Calu3 (cell line): ENCODE measurements around the gene ZNF609. TPM values are rescaled to one million over a fixed set of nuclear protein-coding genes. Genes with fewer than 3 reads are reported as not detected.

ENCODE experiments used
- BruUV-seq: library from RNA; stranded (reverse); fragments of 400-500 nt; replicated peaks from 2 replicates; lab custom pipeline; 2021; lab: Mats Ljungman, UMichigan
- CTCF ChIA-PET: fragments of 300-600 bp; sonication (Branson Sonifier 250); formaldehyde crosslinking; loops from one replicate; lab custom pipeline; 2022; ENCODE audit warnings: antibody characterized with exemption; lab: Charles Lee
- DNase-seq: peaks from one replicate; pipeline ENCODE4 v3.0.0; 2022
- H3K27ac Mint-ChIP-seq: one replicate; pipeline ENCODE4 v1.8.0; 2022; ENCODE audit warnings: mixed read lengths; ENCODE audit not compliant: unreplicated experiment
- H3K27me3 Mint-ChIP-seq: one replicate; pipeline ENCODE4 v1.8.0; 2022; ENCODE audit warnings: mixed read lengths; ENCODE audit not compliant: unreplicated experiment
- H3K36me3 Mint-ChIP-seq: one replicate; pipeline ENCODE4 v1.8.0; 2022; ENCODE audit warnings: mild to moderate bottlenecking, moderate library complexity, mixed read lengths; ENCODE audit not compliant: insufficient read depth, unreplicated experiment
- H3K4me1 Mint-ChIP-seq: one replicate; pipeline ENCODE4 v1.8.0; 2022; ENCODE audit warnings: mild to moderate bottlenecking, low read depth, mixed read lengths; ENCODE audit not compliant: unreplicated experiment
- H3K4me3 Mint-ChIP-seq: one replicate; pipeline ENCODE4 v1.8.0; 2022; ENCODE audit warnings: mild to moderate bottlenecking, low read depth, moderate library complexity, mixed read lengths; ENCODE audit not compliant: unreplicated experiment
- H3K9me3 Mint-ChIP-seq: one replicate; pipeline ENCODE4 v1.8.0; 2022; ENCODE audit warnings: low read depth, mixed read lengths; ENCODE audit not compliant: unreplicated experiment
- intact Hi-C: fragments of 100-400 bp; cut with micrococcal nuclease; formaldehyde crosslinking; loops from one replicate; pipeline ENCODE4 v1.10.0; 2022; ENCODE audit not compliant: unreplicated experiment
- total RNA-seq: library from RNA; stranded (reverse); gene quantifications from 2 replicates; pipeline ENCODE4 v1.2.3, GENCODE V29; 2022
- TF ChIP-seq, protein P1 (sequence below): fragments of 200-600 bp; IDR thresholded peaks from one replicate; pipeline ENCODE4 v1.8.0; 2022; ENCODE audit warnings: antibody characterized with exemption; ENCODE audit not compliant: unreplicated experiment

ZNF609 gene
- total RNA-seq, 1 experiment from 2014 or later, result 50.6 TPM

GRCh38 chr15:64566102-64566501 lies 105.7 kb downstream of the ZNF609 start:
- no peak overlapping the region for H3K4me3 Mint-ChIP-seq
- intact Hi-C loops, result no loop called here

DNA sequence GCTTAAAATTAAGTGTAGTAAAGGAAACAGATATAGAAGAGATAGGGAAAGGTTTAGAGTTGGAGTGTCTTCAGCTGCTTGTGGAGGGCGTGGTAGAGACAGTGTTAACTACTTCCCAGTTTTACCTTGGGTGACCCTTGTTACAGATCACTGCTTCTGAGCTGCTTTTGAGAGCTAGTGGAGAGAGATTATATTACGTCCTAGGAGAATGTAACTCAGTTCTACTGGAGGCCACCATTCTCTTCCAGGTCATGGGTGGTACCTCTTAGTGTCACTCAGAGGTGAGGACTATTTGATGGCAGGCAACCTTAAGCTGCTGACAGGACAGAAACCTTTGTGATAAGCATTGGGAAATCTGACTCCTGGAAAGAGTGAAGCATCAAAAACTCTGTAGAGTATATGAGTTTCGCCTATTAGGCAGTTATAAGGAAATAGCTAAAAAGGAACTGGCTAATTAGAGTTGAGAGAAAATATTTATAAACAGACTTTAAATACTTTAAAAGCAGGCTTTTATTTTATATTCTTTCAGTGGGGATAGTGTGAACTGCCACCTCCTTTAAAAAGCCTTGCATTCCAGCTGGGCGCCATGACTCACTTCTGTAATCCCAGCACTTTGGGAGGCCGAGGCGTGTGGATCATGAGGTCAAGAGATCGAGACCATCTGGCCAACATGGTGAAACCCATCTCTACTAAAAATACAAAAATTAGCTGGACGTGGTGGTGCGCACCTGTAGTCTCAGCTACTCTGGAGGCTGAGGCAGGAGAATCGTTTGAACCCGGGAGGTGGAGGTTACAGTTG lies 106.5 kb downstream of the ZNF609 start:
- DNase-seq, result no peak
- no peak overlapping the region for H3K27ac Mint-ChIP-seq
- H3K9me3 Mint-ChIP-seq, result no peaks in the 10 kb centered on the region
- CTCF ChIA-PET, result interaction anchor here (0.5 to 1.4 kb wide), 5 partner anchors 9 to 96 kb away, joined by 3 read pairs; no protein-coding TSS in a partner anchor
- intact Hi-C loops, result no loop called here
- BruUV-seq, result no TSS peak
- no peak overlapping the region for H3K4me3 Mint-ChIP-seq
- no peaks in the 10 kb centered on the region for H3K27me3 Mint-ChIP-seq
- TF ChIP-seq, protein P1, sequence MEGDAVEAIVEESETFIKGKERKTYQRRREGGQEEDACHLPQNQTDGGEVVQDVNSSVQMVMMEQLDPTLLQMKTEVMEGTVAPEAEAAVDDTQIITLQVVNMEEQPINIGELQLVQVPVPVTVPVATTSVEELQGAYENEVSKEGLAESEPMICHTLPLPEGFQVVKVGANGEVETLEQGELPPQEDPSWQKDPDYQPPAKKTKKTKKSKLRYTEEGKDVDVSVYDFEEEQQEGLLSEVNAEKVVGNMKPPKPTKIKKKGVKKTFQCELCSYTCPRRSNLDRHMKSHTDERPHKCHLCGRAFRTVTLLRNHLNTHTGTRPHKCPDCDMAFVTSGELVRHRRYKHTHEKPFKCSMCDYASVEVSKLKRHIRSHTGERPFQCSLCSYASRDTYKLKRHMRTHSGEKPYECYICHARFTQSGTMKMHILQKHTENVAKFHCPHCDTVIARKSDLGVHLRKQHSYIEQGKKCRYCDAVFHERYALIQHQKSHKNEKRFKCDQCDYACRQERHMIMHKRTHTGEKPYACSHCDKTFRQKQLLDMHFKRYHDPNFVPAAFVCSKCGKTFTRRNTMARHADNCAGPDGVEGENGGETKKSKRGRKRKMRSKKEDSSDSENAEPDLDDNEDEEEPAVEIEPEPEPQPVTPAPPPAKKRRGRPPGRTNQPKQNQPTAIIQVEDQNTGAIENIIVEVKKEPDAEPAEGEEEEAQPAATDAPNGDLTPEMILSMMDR, result no peak
- peaks cover 36% of the 10 kb centered on the region for H3K4me1 Mint-ChIP-seq
- H3K36me3 Mint-ChIP-seq, result peaks cover 13% of the 10 kb centered on the region

More at GRCh38 chr15:64566102-64566501, 105.7 kb downstream of the ZNF609 start:
- CTCF ChIA-PET, result interaction anchor here (0.5 to 1.4 kb wide), 4 partner anchors 19 to 95 kb away, joined by 3 read pairs; no protein-coding TSS in a partner anchor
- Mint-ChIP-seq H3K27me3 (no peaks in the 10 kb centered on the region), H3K36me3 (peaks cover 13% of the 10 kb centered on the region), H3K27ac (no peak overlapping the region), H3K9me3 (no peaks in the 10 kb centered on the region), H3K4me1 (peaks cover 35% of the 10 kb centered on the region)
- no peak for DNase-seq
- TF ChIP-seq, protein P1, result no peak
- BruUV-seq, result no TSS peak

DNA sequence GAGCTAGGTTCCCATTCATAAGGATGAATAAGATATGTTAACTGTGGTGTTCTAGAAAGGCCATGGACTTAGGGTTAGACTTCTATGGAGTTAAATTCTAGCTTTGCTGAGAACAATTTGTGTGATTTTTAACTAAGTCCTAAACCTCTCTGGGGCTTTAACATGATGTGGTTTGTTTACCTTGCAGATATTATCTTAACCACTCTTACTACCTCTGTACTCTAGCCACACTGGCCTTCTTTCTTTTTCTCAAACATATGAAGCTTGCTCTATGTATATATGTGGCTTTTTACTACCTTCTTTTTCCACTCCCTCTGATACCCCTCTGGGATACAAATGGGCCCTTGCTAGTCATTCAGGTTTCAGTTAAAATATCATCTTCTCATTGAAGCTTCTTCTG lies 108.4 kb downstream of the ZNF609 start:
- intact Hi-C loops, result no loop called here
- no peak overlapping the region for H3K27ac Mint-ChIP-seq

GRCh38 chr15:64571857-64572291 lies 111.5 kb downstream of the ZNF609 start:
- Mint-ChIP-seq H3K9me3 (no peaks in the 10 kb centered on the region), H3K36me3 (peaks cover 13% of the 10 kb centered on the region), H3K4me1 (peaks cover 32% of the 10 kb centered on the region), H3K27me3 (no peaks in the 10 kb centered on the region), H3K4me3 (no peak overlapping the region), H3K27ac (no peak overlapping the region)
- BruUV-seq, result no TSS peak
- CTCF ChIA-PET, result interaction anchor here (0.6 kb wide), 2 partner anchors 125 to 252 kb away, joined by 3 read pairs; no protein-coding TSS in a partner anchor
- DNase-seq, result peak; percentile 18
- intact Hi-C loops, result no loop called here
- TF ChIP-seq, protein P1, result no peak

More for the DNA sequence above, 108.4 kb downstream of the ZNF609 start:
- Mint-ChIP-seq H3K4me1 (peaks cover 40% of the 10 kb centered on the region), H3K9me3 (no peaks in the 10 kb centered on the region), H3K27me3 (no peaks in the 10 kb centered on the region), H3K4me3 (no peak overlapping the region), H3K36me3 (peaks cover 13% of the 10 kb centered on the region)
- no peak for DNase-seq
- BruUV-seq, result no TSS peak
- TF ChIP-seq, protein P1, result no peak
- CTCF ChIA-PET, result interaction anchor here (0.6 kb wide), 2 partner anchors 72 to 896 kb away, joined by 3 read pairs; no protein-coding TSS in a partner anchor
